Melanocyte of skin (primary cell): Measurements from ENCODE around the gene FOXP2. TPM values are rescaled to one million over a fixed set of nuclear protein-coding genes. Genes with fewer than 3 reads are reported as not detected.

Experiments used
- small RNA-seq, 2 donors: library from RNA; depleted of rRNA; stranded (forward); fragments of <200 nt; gene quantifications; one replicate each; pipeline ENCODE3, GENCODE V24; 2012
- total RNA-seq, 2 donors: library from RNA; depleted of rRNA; stranded (reverse); fragments of >200 nt; gene quantifications; 2 replicates each; pipeline ENCODE4 v1.2.3, GENCODE V29; 2012

Gene FOXP2
- 1 to 10 TPM; 1.7 to 6.2 TPM for total RNA-seq

DNA sequence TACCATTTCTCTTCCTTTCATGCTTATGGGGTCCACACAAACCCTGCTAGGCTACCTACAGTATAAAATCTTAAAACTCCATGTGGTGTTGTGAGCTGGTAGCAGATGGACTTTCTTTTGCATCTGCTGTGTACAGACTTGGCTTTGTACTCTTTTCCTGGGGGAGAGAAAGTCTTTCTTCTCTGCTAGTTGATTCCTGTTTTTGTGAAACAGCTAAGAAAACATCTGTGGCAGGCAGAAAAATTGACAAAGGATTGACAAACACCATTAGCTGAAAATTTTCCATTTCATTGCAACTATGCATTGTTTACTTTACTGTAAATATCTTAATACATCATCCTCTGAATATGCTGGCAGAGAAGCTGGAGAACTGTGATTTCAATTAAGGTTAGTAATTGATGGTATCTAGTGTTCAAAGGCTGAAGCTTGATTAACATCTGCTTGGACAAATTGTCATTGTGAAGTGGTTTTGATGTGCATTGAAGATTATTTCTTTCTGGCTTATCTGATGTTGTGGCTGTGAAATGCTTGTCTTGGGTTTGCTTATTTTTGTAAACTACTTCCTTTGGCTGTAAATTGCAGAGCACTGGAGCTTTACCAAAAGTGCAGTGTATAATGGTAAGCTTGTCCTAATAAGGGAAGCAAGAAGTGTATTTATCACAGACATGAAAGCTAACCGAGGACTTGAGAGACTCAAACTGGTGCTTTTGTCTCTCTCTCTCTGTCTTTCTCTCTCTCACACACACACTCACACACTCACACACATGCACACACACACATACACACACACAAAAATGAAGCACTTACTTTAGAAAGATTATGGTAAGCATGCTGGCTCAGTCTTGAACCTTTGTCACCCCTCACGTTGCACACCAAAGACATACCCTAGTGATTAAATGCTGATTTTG, at the start of gene FOXP2:
Gene FOXP2, plus strand, starts transcription at position 660 of the 908 bp plus-strand sequence. CDS start 11,697 bp downstream, outside the sequence.

Small RNA genes within 50 kb of the gene (small RNA-seq; reads per million reads assigned to genes)
- gene MIR3666, result 0 reads per million in 2 donors
- 0 reads per million in 2 donors for gene RNA5SP238
